OCI-LY1 (cell line): ENCODE results near the gene CSF2RB.

Source experiments
- CTCF ChIP-seq: fragments of 200-600 bp; sonication (generic), shearing (Covaris generic); IDR thresholded peaks from 2 replicates; pipeline ENCODE4 v1.5.1; 2017; ENCODE audit warnings: mild to moderate bottlenecking, antibody characterized with exemption, low read length, moderate library complexity, mixed read lengths
- EZH2 ChIP-seq: fragments of 200-600 bp; sonication (generic), shearing (Covaris generic); IDR thresholded peaks from 2 replicates; pipeline ENCODE4 v1.8.0; 2017; ENCODE audit warnings: borderline replicate concordance, mixed run types, mild to moderate bottlenecking, antibody characterized with exemption, low read length, moderate library complexity, mixed read lengths

DNA sequence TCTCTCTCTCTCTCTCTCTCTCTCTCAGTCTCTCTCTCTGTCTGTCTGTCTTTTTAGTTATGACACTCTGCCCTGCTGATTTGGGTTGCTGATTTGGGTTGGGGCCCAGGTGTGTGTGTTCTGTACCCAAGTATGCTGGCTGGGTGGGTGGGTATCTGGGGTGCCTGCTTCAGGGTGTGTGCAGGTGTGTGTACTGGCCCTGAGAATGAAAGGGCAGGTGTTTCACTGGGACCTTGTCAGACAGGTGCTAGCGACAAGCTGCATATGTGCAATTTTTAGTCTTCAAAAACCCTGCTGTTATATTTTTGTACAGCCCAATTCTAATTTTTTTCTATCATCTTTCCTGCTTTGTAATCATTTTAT lies 943 bp downstream of the CSF2RB start:
- TF ChIP-seq CTCF (no peak), EZH2 (no peak)
